Hindlimb muscle (tissue), 1 donor: ENCODE measurements around the gene EPN3. TPM values are rescaled to one million over a fixed set of nuclear protein-coding genes. Genes with fewer than 3 reads are reported as not detected.

ENCODE experiments used
- DNase-seq: peaks from one replicate; pipeline ENCODE4 v3.0.0-alpha.2; 2013
- polyA plus RNA-seq: library from polyadenylated mRNA; unstranded; fragments of 120-200 nt; gene quantifications from one replicate; pipeline ENCODE4 v1.2.1, GENCODE V29; 2013; ENCODE audit not compliant: insufficient read length

The EPN3 gene
- polyA plus RNA-seq, 1 donor: 1.5 TPM

- DNase-seq: no peak
These were observed 21.5 kb upstream of the EPN3 start for GRCh38 chr17:50511058-50511457.

DNA sequence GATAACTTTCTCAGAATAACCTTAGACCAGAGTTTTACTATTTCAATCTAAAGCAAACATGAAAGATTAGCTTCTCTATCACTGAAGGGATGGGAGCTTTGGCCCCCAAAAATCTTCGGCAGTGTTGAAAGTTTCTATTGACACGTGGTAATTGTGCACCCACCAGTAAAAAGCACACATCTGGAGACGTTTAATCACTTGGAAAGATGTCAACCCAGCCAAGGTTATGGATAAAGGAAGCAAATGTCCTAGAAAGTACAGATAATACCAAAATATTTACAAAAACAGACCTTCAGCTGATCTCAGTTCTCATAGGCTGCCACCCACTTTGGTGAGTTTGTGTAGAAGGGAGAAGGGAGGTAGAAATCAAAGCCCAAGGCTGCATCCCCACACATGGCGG lies 19.0 kb upstream of the EPN3 start:
- no peak for DNase-seq

DNA sequence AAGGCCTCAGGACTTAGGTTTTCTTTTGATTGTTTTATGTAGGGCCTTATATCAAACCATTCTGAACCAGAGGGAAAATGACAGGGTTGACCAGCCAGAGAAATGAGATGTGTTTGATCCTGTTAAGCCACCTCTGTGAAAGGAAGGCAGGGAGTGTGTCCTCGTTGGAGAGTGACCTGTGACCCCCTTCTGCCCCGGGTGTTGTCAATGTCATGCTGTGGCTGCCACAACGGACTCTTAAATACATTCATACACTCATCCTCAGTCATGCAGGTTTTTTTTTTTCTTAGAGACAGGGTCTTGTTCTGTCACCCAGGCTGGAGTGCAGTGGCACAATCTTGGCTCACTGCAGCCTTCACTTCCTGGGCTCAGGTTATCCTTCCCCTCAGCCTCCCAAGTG lies 18.1 kb upstream of the EPN3 start:
- DNase-seq: no peak

DNA sequence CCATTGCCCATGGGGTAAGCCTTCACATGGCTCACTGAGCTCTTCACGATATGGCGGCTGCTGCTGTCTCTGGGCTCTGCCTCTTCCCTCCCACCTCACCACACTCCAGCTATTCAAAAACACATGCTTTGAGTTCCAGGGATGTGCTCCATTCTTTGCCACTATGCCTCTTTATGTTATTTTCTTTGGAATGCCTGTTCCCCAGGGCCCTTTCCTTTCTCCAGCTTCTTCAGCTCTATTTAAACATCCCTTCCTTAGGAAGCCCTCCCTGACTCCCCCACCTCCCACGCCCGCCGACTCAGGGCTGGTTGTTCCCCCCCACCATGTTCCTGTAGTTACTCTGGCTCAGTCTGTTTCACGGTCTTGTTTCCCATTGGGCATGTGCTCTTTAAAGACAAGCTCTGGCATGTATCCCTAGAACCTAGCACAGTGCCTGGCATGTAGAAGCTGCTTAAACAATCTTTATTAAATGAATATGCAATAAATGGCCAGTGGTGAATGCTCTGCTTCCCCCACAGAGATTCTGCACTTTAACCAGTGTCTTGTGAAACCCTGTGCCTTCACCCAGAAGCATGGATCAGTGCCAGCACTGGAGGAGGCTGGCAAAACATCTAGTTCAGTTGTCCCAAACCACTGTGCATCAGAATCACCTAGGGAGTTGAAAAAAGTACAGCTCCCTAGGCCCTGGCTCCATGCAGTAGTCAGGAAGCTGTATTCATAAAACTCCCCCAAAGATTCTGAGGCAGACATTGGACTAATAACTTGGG lies 17.4 kb upstream of the EPN3 start:
- DNase-seq: no peak

DNA sequence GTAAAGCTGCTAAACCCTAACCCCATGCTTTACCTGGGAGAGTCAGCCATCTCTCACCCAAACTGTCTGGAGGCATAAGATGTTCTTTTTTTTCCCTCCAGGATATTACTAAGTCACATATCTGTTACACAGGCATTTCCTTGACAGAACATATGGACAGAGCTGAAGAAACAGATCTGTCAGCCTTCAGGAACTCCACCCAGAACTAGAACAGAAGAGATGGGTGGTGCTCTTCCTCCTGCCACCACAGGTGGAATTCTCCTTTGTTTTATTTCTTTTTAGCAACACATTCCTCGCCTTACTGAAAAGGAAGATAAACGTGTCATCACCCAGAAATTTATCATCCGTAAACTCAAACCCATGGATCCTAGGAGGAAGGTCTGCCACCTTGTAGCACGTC lies 15.5 kb upstream of the EPN3 start:
- DNase-seq: no peak

GRCh38 chr17:50517504-50518383 lies 14.8 kb upstream of the EPN3 start:
- no peak for DNase-seq

DNA sequence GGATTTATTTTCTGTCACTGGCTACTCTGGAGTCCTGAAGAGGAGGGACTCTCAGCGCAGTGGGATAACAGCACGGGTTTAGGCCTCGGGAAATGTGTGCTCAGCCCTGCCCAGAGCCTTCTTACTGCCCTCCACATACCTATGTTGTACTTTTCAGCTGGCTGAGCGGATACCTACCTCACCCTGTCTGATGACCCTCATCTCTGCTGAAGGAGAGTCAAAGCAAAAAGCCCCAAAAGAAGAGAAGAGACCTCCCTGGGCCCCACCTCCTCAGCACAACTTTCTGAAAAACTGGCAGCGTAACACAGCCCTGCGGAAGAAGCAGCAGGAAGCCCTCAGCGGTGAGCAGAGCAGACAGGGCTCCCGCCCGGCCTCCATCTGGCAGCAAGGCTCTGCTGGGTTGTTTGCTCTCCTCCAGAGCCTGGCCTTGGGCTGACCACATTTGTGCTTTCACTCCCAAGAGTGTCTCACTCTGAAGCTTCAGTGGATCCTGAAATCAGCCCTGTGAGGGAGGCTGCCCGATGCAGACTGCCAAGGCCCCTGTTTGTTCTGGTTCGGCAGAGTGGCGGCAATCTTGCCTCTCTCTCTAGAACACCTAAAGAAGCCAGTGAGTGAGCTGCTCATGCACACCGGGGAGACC lies 14.0 kb upstream of the EPN3 start:
- DNase-seq: no peak

DNA sequence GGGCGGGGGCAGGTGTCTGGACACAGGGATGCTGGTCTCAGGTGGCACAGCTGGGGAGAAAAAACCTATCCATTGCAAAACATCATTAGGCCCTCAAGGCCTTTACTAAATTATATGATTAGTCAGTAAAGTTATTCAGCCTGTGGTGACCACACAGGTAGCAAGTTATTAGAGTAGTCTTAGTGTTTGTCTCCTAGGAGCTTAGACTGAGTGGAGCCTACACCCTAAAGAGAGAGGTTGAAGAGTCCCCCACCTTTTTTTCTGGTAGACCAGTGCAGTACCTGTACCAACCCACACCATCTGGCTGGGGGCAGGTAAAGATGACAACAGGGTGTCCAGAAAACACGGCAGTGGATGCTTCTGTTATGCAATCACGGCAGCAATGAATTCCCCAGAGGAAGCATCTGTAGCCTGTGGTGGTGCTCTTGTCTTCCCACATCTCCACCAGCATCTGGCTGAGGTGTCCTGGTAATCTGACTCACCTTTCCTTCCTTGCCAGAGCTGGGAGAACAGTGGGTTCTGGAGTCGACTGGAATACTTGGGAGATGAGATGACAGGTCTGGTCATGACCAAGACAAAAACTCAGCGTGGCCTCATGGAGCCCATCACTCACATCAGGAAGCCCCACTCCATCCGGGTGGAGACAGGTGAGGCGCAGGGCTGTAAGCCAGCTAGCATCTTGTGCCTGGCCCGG lies 13.2 kb upstream of the EPN3 start:
- no peak for DNase-seq

- DNase-seq: no peak
These were observed 12.1 kb upstream of the EPN3 start for GRCh38 chr17:50520483-50520882.

- no peak for DNase-seq
These were observed 11.0 kb upstream of the EPN3 start for GRCh38 chr17:50521514-50521913.

GRCh38 chr17:50522766-50523165 lies 9.8 kb upstream of the EPN3 start:
- no peak for DNase-seq

DNA sequence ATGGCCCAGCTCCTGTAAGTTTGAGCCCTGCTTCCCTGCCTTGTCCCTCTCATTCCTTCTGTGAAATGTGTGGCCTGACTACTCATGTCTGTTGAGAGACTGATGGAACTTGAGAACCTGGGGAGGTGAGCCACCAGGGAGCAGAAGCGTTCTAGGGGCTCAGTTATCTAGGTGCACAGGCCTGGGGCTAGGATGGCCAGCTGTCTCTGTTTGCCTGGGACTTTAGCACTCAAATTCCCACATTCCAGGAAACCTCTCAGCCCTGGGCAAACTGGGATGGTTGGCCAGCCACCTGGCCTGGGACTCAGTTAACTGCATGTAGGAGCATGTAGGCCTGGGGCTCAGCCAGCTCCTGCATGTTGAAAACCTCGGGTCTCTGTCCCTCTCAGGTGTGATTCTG lies 9.3 kb upstream of the EPN3 start:
- no peak for DNase-seq

DNA sequence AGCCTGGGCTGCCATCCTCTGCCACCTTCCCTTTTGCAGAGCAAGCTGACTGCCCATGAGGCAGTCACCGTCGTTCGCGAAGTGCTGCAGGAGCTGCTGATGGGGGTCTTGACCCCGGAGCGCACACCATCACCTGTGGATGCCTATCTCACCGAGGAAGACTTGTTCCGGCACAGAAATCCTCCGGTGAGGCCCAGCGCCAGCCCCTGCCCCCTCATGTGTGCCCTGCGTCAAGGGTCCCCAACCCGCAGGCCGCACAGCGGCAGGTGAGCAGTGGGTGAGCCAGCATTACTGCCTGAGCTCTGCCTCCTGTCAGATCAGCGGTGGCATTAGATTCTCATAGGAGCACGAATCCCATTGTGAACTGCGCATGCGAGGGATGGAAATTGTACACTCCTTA lies 7.7 kb upstream of the EPN3 start:
- no peak for DNase-seq

DNA sequence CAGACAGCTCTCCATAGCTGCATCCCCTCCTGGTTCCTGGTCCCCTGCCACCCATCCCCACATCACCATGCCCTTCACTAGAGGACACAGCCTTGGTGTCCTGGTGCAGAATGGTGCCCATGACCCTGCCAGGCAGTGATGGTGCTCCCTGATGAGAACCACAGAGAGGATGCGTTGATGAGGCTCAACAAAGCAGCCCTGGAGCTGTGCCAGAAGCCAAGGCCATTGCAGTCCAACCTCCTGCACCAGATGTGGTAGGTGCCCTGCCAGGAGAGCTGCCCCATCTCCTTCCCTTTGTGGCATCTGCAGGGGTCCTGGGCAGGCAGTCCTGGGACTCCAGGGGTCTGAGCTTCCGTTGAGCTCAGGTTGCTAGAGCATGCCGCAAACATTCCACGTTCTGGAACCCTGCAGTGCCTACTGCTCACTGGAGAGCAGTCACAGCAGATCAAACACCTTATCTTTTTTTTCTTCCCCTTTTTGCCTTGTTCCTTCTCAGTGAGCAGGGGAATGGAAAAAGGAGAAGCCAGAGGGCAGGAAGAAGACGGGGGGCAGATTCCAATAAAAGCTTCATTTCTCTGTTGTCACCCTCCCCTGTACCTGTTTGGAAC lies 5.3 kb upstream of the EPN3 start:
- DNase-seq: no peak

- DNase-seq: no peak
These were observed 4.5 kb upstream of the EPN3 start for GRCh38 chr17:50527949-50528474.

- DNase-seq: no peak
These were observed 2.7 kb upstream of the EPN3 start for GRCh38 chr17:50529849-50530248.

GRCh38 chr17:50531428-50532025 lies 1.0 kb upstream of the EPN3 start:
- DNase-seq: no peak

DNA sequence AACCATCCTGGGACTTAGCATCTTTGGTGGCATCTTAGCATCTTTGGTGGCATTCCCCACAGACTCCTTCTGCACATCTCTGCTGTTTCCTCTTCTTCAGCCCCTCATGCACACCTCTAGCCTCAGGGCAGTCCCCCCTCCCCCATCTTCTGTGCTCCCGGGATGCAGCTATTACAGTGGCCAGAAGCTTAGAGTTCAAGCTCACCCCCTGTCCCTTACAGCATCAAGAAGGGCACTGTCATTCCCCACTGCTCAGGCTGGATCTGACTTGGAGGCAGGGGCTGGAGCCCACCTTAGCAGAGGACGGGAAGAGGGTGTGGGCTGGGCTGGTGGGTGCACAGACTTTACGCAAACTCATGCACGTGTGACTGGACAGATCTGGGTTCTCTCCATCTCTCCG lies 650 bp downstream of the EPN3 start:
- no peak for DNase-seq

GRCh38 chr17:50533720-50534148 lies 1.2 kb downstream of the EPN3 start:
- peak; percentile 55 for DNase-seq

DNA sequence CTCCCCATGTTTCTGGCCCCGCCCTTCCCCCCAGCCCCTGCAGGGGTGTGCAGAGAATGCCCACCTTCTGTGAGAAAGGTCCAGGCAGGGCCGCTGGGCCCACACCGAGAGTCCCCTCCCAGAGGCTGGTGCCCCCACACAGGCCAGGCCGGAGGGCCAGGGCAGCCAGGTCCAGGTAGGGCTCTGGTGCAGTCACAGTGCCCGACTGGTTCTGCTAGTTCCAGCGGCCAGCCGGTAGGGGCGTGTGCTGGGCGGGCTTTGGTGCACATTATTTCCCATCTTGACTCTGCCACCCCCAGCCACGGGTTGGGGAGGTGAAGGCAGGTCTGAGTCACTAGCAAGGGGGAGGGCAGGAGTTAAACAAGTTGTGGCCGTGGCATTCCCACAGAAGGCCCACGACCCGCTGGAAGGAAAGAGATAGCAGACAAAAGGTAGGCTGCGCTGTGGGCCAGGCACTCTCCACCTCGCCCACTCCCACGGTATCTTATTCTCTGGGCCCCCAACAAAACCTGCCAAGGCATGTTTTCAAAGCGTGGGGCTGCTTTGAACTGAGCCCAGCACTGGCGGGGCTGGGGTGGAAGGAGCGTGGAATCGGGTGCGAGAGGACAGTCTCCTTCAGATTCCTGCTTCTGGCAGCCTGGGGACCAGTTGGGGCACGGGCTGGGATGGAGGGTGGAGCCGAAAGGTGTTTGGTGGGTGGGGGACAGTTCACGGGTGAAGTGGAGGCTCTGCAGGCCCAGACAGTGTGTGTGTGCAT lies 1.9 kb downstream of the EPN3 start:
- no peak for DNase-seq

DNA sequence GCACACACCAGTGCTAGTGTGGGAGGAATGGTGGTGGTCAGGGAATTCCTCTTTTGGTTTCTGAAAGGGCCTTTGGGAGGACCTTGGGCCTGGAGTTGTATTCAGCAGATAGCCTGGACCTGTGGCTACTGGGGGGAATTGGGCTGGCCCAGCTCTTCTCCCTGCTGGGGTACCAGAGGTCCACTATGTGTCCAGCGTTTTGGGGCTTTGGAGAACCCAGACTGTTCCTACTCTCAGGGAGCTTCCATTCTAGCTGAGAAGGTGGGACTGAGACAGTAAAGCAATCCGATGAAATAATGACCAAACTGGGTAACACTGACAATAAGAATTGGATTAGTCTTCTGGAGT lies 2.4 kb downstream of the EPN3 start:
- DNase-seq: no peak
